ENCODE measurements around the gene ADAM22. TPM values are rescaled to one million over a fixed set of nuclear protein-coding genes. Genes with fewer than 3 reads are reported as not detected.

ADAM22 gene
- polyA plus RNA-seq, 1 of the 3 experiments (the other 2 are of a cell fraction): 3.0 TPM

- ChIA-PET CTCF (interaction anchor here (0.7 to 1.6 kb wide), 7 partner anchors 11 to 133 kb away, joined by 3 to 6 read pairs (median 3); no protein-coding TSS in a partner anchor), POLR2A (no interaction called here)
- Histone ChIP-seq H2AFZ (ENCODE audit: low read depth) (no peak overlapping the region), H3K36me3 (replicated peaks in 1 of 2; ENCODE audit: control insufficient read depth in 1 of 2, insufficient read depth in 2 of 2, low read length in 1 of 2) (no peaks in the 10 kb centered on the region), H3F3A (replicated peaks; ENCODE audit: insufficient read depth) (no peaks in the 10 kb centered on the region), H3K9me2 (no peaks in the 10 kb centered on the region), H3K27me3 (ENCODE audit: insufficient read depth) (no peaks in the 10 kb centered on the region), H3K27ac (ENCODE audit: low read depth in 2 of 2, low read length in 1 of 2) (peak overlapping the region in 1 of 2 experiments; percentile 82; a peak in 2 of 4 replicates), H4K20me1 (ENCODE audit: insufficient read depth) (no peaks in the 10 kb centered on the region), H3K4me3 (ENCODE audit: low read depth in 2 of 2, low read length in 1 of 2) (no peak overlapping the region), H3K9ac (no peak overlapping the region), H3K4me1 (ENCODE audit: control insufficient read depth in 1 of 2, insufficient read depth in 2 of 2, low read depth in 1 of 2, low read length in 1 of 2) (peaks cover 0 to 35% of the 10 kb centered on the region in 2 experiments; a peak in 2 of 4 replicates), H3K9me3 (no peaks in the 10 kb centered on the region), H3K4me2 (no peak overlapping the region), H3K79me2 (ENCODE audit: insufficient read depth) (no peaks in the 10 kb centered on the region)
- TF ChIP-seq NFIC (IDR thresholded peaks at IDR 0.05; ENCODE audit: borderline replicate concordance) (peak; percentile 80), ELF1 (IDR thresholded peaks at IDR 0.05) (no peak), REST (IDR thresholded peaks at IDR 0.05; ENCODE audit: low read depth, low read length) (no peak), SIN3A (IDR thresholded peaks at IDR 0.05; ENCODE audit: borderline replicate concordance, low read depth, low read length) (no peak), TCF12 (IDR thresholded peaks at IDR 0.05) (peak; percentile 44), TEAD4 (IDR thresholded peaks at IDR 0.05; ENCODE audit: borderline replicate concordance, insufficient read depth) (no peak), RXRA (IDR thresholded peaks at IDR 0.05; ENCODE audit: borderline replicate concordance, low read depth) (no peak), CHD2 (IDR thresholded peaks at IDR 0.05; ENCODE audit: low read length, partially characterized antibody) (no peak), GATA2 (CRISPR knock-in tag; IDR thresholded peaks at IDR 0.05) (no peak), MXI1 (IDR thresholded peaks at IDR 0.05; ENCODE audit: low read depth, low read length) (peak; percentile 7; the same call in 1 of the 2 replicates), GABPA (IDR thresholded peaks at IDR 0.05; ENCODE audit: low read depth) (no peak), ZBTB33 (IDR thresholded peaks at IDR 0.05; ENCODE audit: borderline replicate concordance, low read depth) (no peak), CTCF (IDR thresholded peaks at IDR 0.05) (no peak), FOXM1 (IDR thresholded peaks at IDR 0.05; ENCODE audit: low read depth) (no peak), EZH2phosphoT487 (IDR thresholded peaks at IDR 0.05; ENCODE audit: borderline replicate concordance, low read depth) (no peak), RCOR1 (IDR thresholded peaks at IDR 0.05; ENCODE audit: low read length) (peak; percentile 38; the same call in 1 of the 2 replicates), PBX3 (IDR thresholded peaks at IDR 0.05) (peak; percentile 65), RFX5 (IDR thresholded peaks at IDR 0.05; ENCODE audit: low read length) (no peak), POLR2AphosphoS5 (IDR thresholded peaks at IDR 0.05; ENCODE audit: low read depth, low read length) (peak; percentile 29; the same call in 1 of the 2 replicates), SMC3 (IDR thresholded peaks at IDR 0.05; ENCODE audit: low read depth, low read length) (no peak), RAD21 (IDR thresholded peaks at IDR 0.05; ENCODE audit: low read length) (no peak), FOSL2 (IDR thresholded peaks at IDR 0.05; ENCODE audit: borderline replicate concordance, low read depth) (no peak), MAX (IDR thresholded peaks at IDR 0.05; ENCODE audit: low read depth) (no peak), EP300 (IDR thresholded peaks at IDR 0.05; ENCODE audit: borderline replicate concordance in 1 of 2, low read depth in 1 of 2, low read length in 1 of 2) (no peak), NRF1 (IDR thresholded peaks at IDR 0.05; ENCODE audit: low read depth, low read length) (no peak), TAF1 (IDR thresholded peaks at IDR 0.05; ENCODE audit: borderline replicate concordance, low read depth, low read length) (no peak), YY1 (IDR thresholded peaks at IDR 0.05; ENCODE audit: low read depth) (no peak)
- no peak for DNase-seq
Measured at GRCh38 chr7:88092676-88092999, 158.6 kb downstream of the ADAM22 start.

All from SK-N-SH (cell line).